ENCODE results near the gene MAN1A1. TPM values are rescaled to one million over a fixed set of nuclear protein-coding genes. Genes with fewer than 3 reads are reported as not detected.

Gene MAN1A1
- total and polyA plus RNA-seq, 2 of the 8 experiments (the other 6 are each of a cell fraction or from before 2014, with no cell fraction given): 1.8 to 5.4 TPM

DNA sequence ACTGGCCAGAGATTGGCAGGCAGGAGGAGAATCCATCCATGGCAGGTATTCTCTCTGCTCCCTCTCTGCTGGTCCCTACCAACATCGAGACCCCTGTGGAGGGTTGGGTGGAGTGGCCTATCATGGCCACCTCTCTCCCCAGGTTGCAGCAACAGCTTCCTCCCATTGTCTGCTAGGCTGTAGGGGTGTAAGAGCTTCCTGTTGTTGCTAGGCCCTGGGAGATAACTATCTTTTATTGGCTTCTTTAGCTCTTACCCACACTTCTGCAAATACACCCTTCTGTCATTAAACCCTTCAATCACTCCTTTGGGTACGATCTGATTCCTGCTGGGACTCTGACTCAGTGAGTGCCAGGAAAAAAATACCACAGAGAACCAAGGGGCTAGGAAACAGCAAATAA, 204.4 kb downstream of the MAN1A1 start (continued):
- no peak for TF ChIP-seq TAF1 (IDR thresholded peaks at IDR 0.05; ENCODE audit: low read depth, low read length)
- TF ChIP-seq, protein P1, sequence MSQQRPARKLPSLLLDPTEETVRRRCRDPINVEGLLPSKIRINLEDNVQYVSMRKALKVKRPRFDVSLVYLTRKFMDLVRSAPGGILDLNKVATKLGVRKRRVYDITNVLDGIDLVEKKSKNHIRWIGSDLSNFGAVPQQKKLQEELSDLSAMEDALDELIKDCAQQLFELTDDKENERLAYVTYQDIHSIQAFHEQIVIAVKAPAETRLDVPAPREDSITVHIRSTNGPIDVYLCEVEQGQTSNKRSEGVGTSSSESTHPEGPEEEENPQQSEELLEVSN (IDR thresholded peaks at IDR 0.05): no peak
- no peak for TF ChIP-seq RFX5 (IDR thresholded peaks at IDR 0.05; ENCODE audit: borderline replicate concordance, low read depth, low read length)
- no peak for TF ChIP-seq SIN3A (conservative IDR thresholded peaks at IDR 0.05 in 1 of 2, IDR thresholded peaks at IDR 0.05 in 1 of 2; ENCODE audit: low read depth in 1 of 2, low read length in 2 of 2)
- TF ChIP-seq TCF12 (IDR thresholded peaks at IDR 0.05; ENCODE audit: low read depth, low read length): no peak
